Body of pancreas (tissue), 4 donors: ENCODE measurements around the gene TMEM150C.

Experiments used
- POLR2A ChIP-seq, 3 donors: fragments of 450-650 bp; IDR thresholded peaks; one replicate each; pipeline ENCODE4 v1.6.1; 2016; ENCODE audit warnings: antibody characterized with exemption in 3 of 3, mild to moderate bottlenecking in 2 of 3
- TF ChIP-seq, protein P1 (sequence below), 7 experiments: fragments of 450-650 bp in 4 of 7; fragments of 200-600 bp in 3 of 7; sonication (generic) in 3 of 7; IDR thresholded peaks; one replicate each; pipeline ENCODE4 v1.5.1; 2016 to 2019; ENCODE audit warnings: antibody characterized with exemption in 7 of 7

DNA sequence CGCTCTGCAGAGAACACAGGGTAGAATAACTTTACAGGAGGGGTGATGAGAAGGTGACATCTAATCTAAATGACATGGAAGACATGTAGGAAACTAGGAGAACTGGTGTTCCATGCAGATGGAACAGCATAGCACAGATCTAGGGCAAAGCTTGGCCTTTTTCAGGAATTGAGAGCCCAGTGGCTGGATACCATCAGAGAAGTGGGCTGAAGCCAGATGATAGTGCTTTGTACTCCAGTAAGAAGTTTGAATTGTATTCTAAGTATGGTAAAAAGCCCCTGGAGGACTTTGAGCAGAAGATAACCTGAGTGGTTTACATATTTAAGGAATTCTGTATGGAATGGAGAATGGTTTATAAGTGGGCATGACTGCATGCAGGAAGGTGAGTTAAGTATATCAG is 98.6 kb downstream of the TMEM150C start:
- TF ChIP-seq POLR2A (IDR thresholded peaks at IDR 0.05) = no peak
- TF ChIP-seq, protein P1, sequence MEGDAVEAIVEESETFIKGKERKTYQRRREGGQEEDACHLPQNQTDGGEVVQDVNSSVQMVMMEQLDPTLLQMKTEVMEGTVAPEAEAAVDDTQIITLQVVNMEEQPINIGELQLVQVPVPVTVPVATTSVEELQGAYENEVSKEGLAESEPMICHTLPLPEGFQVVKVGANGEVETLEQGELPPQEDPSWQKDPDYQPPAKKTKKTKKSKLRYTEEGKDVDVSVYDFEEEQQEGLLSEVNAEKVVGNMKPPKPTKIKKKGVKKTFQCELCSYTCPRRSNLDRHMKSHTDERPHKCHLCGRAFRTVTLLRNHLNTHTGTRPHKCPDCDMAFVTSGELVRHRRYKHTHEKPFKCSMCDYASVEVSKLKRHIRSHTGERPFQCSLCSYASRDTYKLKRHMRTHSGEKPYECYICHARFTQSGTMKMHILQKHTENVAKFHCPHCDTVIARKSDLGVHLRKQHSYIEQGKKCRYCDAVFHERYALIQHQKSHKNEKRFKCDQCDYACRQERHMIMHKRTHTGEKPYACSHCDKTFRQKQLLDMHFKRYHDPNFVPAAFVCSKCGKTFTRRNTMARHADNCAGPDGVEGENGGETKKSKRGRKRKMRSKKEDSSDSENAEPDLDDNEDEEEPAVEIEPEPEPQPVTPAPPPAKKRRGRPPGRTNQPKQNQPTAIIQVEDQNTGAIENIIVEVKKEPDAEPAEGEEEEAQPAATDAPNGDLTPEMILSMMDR (IDR thresholded peaks at IDR 0.05) = no peak
